RCC 7860 (cell line): ENCODE data around the gene SH3GL2.

Source experiments
- DNase-seq: peaks from one replicate; pipeline ENCODE4 v3.0.0-alpha.2; 2015; ENCODE audit warnings: low spot score
- FAIRE-seq: peaks from 2 replicates; lab custom pipeline; 2012; peaks lifted over from hg19 to GRCh38; lab: Jason Lieb, UNC

The SH3GL2 gene

GRCh38 chr9:17578911-17579793 lies at the start of gene SH3GL2:
TSS of gene SH3GL2 (plus strand) at chr9:17579066.
- FAIRE-seq (no peak), DNase-seq (no peak)

- FAIRE-seq (no peak), DNase-seq (peak; percentile 6)
Measured at GRCh38 chr9:17531642-17532254, 47.1 kb upstream of the SH3GL2 start.

- FAIRE-seq (no peak), DNase-seq (no peak)
Measured at GRCh38 chr9:17532461-17532860, 46.4 kb upstream of the SH3GL2 start.

GRCh38 chr9:17535176-17535575 lies 43.7 kb upstream of the SH3GL2 start:
- FAIRE-seq (no peak), DNase-seq (no peak)

GRCh38 chr9:17536027-17536426 lies 42.8 kb upstream of the SH3GL2 start:
- DNase-seq = no peak
- FAIRE-seq = no peak

GRCh38 chr9:17551023-17551422 lies 27.8 kb upstream of the SH3GL2 start:
- FAIRE-seq = no peak

GRCh38 chr9:17555362-17556054 lies 23.4 kb upstream of the SH3GL2 start:
- FAIRE-seq = no peak

More at GRCh38 chr9:17551023-17551422, 27.8 kb upstream of the SH3GL2 start:
- no peak for DNase-seq

GRCh38 chr9:17556255-17556654 lies 22.6 kb upstream of the SH3GL2 start:
- no peak for DNase-seq
- no peak for FAIRE-seq

More at GRCh38 chr9:17555362-17556054, 23.4 kb upstream of the SH3GL2 start:
- DNase-seq = no peak

- FAIRE-seq (no peak), DNase-seq (no peak)
Measured at GRCh38 chr9:17556935-17557334, 21.9 kb upstream of the SH3GL2 start.

- DNase-seq = no peak
- no peak for FAIRE-seq
Measured at GRCh38 chr9:17571825-17572224, 7.0 kb upstream of the SH3GL2 start.

GRCh38 chr9:17574342-17574741 lies 4.5 kb upstream of the SH3GL2 start:
- DNase-seq (no peak), FAIRE-seq (no peak)

- FAIRE-seq (no peak), DNase-seq (no peak)
Measured at GRCh38 chr9:17578577-17578910, 322 bp upstream of the SH3GL2 start.

GRCh38 chr9:17580119-17580518 lies 1.3 kb downstream of the SH3GL2 start:
- DNase-seq (no peak), FAIRE-seq (no peak)

GRCh38 chr9:17587113-17587512 lies 8.2 kb downstream of the SH3GL2 start:
- no peak for FAIRE-seq

GRCh38 chr9:17588395-17588794 lies 9.5 kb downstream of the SH3GL2 start:
- DNase-seq (no peak), FAIRE-seq (no peak)

More at GRCh38 chr9:17587113-17587512, 8.2 kb downstream of the SH3GL2 start:
- no peak for DNase-seq

- no peak for DNase-seq
- no peak for FAIRE-seq
Measured at GRCh38 chr9:17588941-17589340, 10.1 kb downstream of the SH3GL2 start.

GRCh38 chr9:17589771-17590170 lies 10.9 kb downstream of the SH3GL2 start:
- FAIRE-seq (no peak), DNase-seq (no peak)

GRCh38 chr9:17594961-17595360 lies 16.1 kb downstream of the SH3GL2 start:
- FAIRE-seq = no peak
- no peak for DNase-seq

GRCh38 chr9:17597977-17598376 lies 19.1 kb downstream of the SH3GL2 start:
- DNase-seq = no peak
- no peak for FAIRE-seq

- no peak for DNase-seq
- no peak for FAIRE-seq
Measured at GRCh38 chr9:17600962-17601593, 22.2 kb downstream of the SH3GL2 start.

- no peak for DNase-seq
- FAIRE-seq = no peak
Measured at GRCh38 chr9:17604556-17604955, 25.7 kb downstream of the SH3GL2 start.
